Astrocyte (in vitro differentiated cells and primary cell): ENCODE data around the gene MRTFA. TPM values are rescaled to one million over a fixed set of nuclear protein-coding genes. Genes with fewer than 3 reads are reported as not detected.
"Not testable (repeated sequence)": the region's sequence is repeated elsewhere in the genome, so short reads cannot be mapped to it uniquely, and the experiment has no call there.

Source experiments
- DNase-seq: peaks from one replicate; pipeline ENCODE4 v3.0.0-alpha.2; 2010; ENCODE audit warnings: low read depth
- FAIRE-seq: peaks from 2 replicates; lab custom pipeline; 2011; peaks lifted over from hg19 to GRCh38; lab: Jason Lieb, UNC
- H2AFZ ChIP-seq: 2 replicates; pipeline ENCODE4 v1.6.0; 2012; ENCODE audit warnings: low read depth, low read length, inconsistent platforms
- H3K27ac ChIP-seq: 2 replicates; pipeline ENCODE4 v1.5.1; 2011; ENCODE audit warnings: low read depth, low read length, inconsistent platforms
- H3K27me3 ChIP-seq: 2 replicates; pipeline ENCODE4 v1.6.0; 2011; ENCODE audit warnings: low read length, inconsistent platforms; ENCODE audit not compliant: insufficient read depth
- H3K36me3 ChIP-seq: 2 replicates; pipeline ENCODE4 v1.5.1; 2011; ENCODE audit warnings: low read length, inconsistent platforms; ENCODE audit not compliant: insufficient read depth
- H3K4me1 ChIP-seq: 2 replicates; pipeline ENCODE4 v1.5.1; 2011; ENCODE audit warnings: low read length, inconsistent platforms; ENCODE audit not compliant: insufficient read depth
- H3K4me2 ChIP-seq: 2 replicates; pipeline ENCODE4 v1.6.0; 2012; ENCODE audit warnings: low read length, inconsistent platforms
- H3K4me3 ChIP-seq: 2 replicates; pipeline ENCODE4 v1.5.1; 2011; ENCODE audit warnings: low read depth, mild to moderate bottlenecking, low read length, inconsistent platforms; ENCODE audit not compliant: insufficient read depth
- H3K79me2 ChIP-seq: 2 replicates; pipeline ENCODE4 v1.6.0; 2012; ENCODE audit warnings: mild to moderate bottlenecking, low read length, inconsistent platforms; ENCODE audit not compliant: insufficient read depth
- H3K9ac ChIP-seq: 2 replicates; pipeline ENCODE4 v1.6.0; 2012; ENCODE audit warnings: mild to moderate bottlenecking, low read length, inconsistent platforms
- H3K9me3 ChIP-seq: 2 replicates; pipeline ENCODE4 v1.5.1; 2012; ENCODE audit warnings: low read depth, mild to moderate bottlenecking, low read length, inconsistent platforms; ENCODE audit not compliant: insufficient read depth
- H4K20me1 ChIP-seq: 2 replicates; pipeline ENCODE4 v1.6.0; 2012; ENCODE audit warnings: low read length, inconsistent platforms; ENCODE audit not compliant: insufficient read depth
- H3K27ac Mint-ChIP-seq: one replicate; pipeline ENCODE4 v1.8.0; 2021; ENCODE audit warnings: mild to moderate bottlenecking, mixed read lengths; ENCODE audit not compliant: unreplicated experiment
- H3K27me3 Mint-ChIP-seq: one replicate; pipeline ENCODE4 v1.8.0; 2021; ENCODE audit warnings: low read depth, mixed read lengths; ENCODE audit not compliant: unreplicated experiment
- H3K36me3 Mint-ChIP-seq: one replicate; pipeline ENCODE4 v1.8.0; 2021; ENCODE audit warnings: low read depth, mixed read lengths; ENCODE audit not compliant: unreplicated experiment
- H3K4me1 Mint-ChIP-seq: one replicate; pipeline ENCODE4 v1.8.0; 2021; ENCODE audit warnings: low read depth, mixed read lengths; ENCODE audit not compliant: unreplicated experiment
- H3K4me3 Mint-ChIP-seq: one replicate; pipeline ENCODE4 v1.8.0; 2021; ENCODE audit warnings: mild to moderate bottlenecking, moderate library complexity, mixed read lengths; ENCODE audit not compliant: unreplicated experiment
- H3K9me3 Mint-ChIP-seq: one replicate; pipeline ENCODE4 v1.8.0; 2021; ENCODE audit warnings: mild to moderate bottlenecking, mixed read lengths; ENCODE audit not compliant: unreplicated experiment
- CTCF ChIP-seq: IDR thresholded peaks from 2 replicates; pipeline ENCODE4 v1.5.1; 2011; ENCODE audit warnings: low read depth, mild to moderate bottlenecking, inconsistent platforms, low read length, moderate library complexity; ENCODE audit not compliant: insufficient read depth
- EZH2 ChIP-seq: IDR thresholded peaks from 2 replicates; pipeline ENCODE4 v1.6.1; 2012; ENCODE audit warnings: mild to moderate bottlenecking, low read length, inconsistent platforms; ENCODE audit not compliant: insufficient read depth
- total RNA-seq: library from RNA; stranded (reverse); gene quantifications from 2 replicates; pipeline ENCODE4 v1.2.1, GENCODE V29; 2021

The MRTFA gene
- total RNA-seq, 1 donor from 2014 or later = 74.3 TPM

- peaks cover 4% of the 10 kb centered on the region for H3K9me3 Mint-ChIP-seq
- no peaks in the 10 kb centered on the region for H3K36me3 ChIP-seq
- H3K79me2 ChIP-seq = peaks cover 68% of the 10 kb centered on the region
- H3K27ac ChIP-seq = no peak overlapping the region
- H3K4me1 ChIP-seq = peaks cover 22% of the 10 kb centered on the region
- peaks cover 27% of the 10 kb centered on the region for H3K4me1 Mint-ChIP-seq
- H4K20me1 ChIP-seq = no peaks in the 10 kb centered on the region
- no peak overlapping the region for H3K4me3 Mint-ChIP-seq
- DNase-seq (no peak), FAIRE-seq (no peak)
- H3K4me3 ChIP-seq = no peak overlapping the region
- no peaks in the 10 kb centered on the region for H3K27me3 ChIP-seq
- no peak for TF ChIP-seq EZH2
- TF ChIP-seq CTCF = no peak
- H3K4me2 ChIP-seq = no peak overlapping the region
- H3K27ac Mint-ChIP-seq = no peak overlapping the region
- no peaks in the 10 kb centered on the region for H3K9me3 ChIP-seq
- H3K36me3 Mint-ChIP-seq = peaks cover 4% of the 10 kb centered on the region
- H3K9ac ChIP-seq = no peak overlapping the region
- no peaks in the 10 kb centered on the region for H3K27me3 Mint-ChIP-seq
- H2AFZ ChIP-seq = no peak overlapping the region
Measured at GRCh38 chr22:40504285-40505249, 132.0 kb downstream of the MRTFA start.

- Mint-ChIP-seq H3K27me3 (no peaks in the 10 kb centered on the region), H3K9me3 (peaks cover 4% of the 10 kb centered on the region), H3K36me3 (peaks cover 4% of the 10 kb centered on the region), H3K27ac (peak overlapping the region; percentile 83), H3K4me3 (no peak overlapping the region), H3K4me1 (peaks cover 23% of the 10 kb centered on the region)
- no peaks in the 10 kb centered on the region for H3K27me3 ChIP-seq
- H3K9ac ChIP-seq = no peak overlapping the region
- no peak for DNase-seq
- no peak overlapping the region for H3K4me2 ChIP-seq
- no peaks in the 10 kb centered on the region for H4K20me1 ChIP-seq
- H3K36me3 ChIP-seq = no peaks in the 10 kb centered on the region
- no peak overlapping the region for H2AFZ ChIP-seq
- H3K27ac ChIP-seq = no peak overlapping the region
- TF ChIP-seq EZH2 = no peak
- no peak for TF ChIP-seq CTCF
- no peaks in the 10 kb centered on the region for H3K9me3 ChIP-seq
- no peak overlapping the region for H3K4me3 ChIP-seq
- peaks cover 21% of the 10 kb centered on the region for H3K4me1 ChIP-seq
- FAIRE-seq = no peak
- H3K79me2 ChIP-seq = peaks cover 54% of the 10 kb centered on the region
Measured at GRCh38 chr22:40502919-40503318, 133.6 kb downstream of the MRTFA start.

GRCh38 chr22:40500465-40500786 is 136.1 kb downstream of the MRTFA start:
- Histone ChIP-seq H3K4me1 (peaks cover 28% of the 10 kb centered on the region), H3K79me2 (peaks cover 50% of the 10 kb centered on the region)
- H3K9ac ChIP-seq, H3K4me2 ChIP-seq, DNase-seq, H3K4me3 Mint-ChIP-seq, FAIRE-seq, H3K36me3 ChIP-seq, H3K27me3 ChIP-seq, H3K36me3 Mint-ChIP-seq, H3K9me3 ChIP-seq, H3K27ac ChIP-seq, H2AFZ ChIP-seq, H3K9me3 Mint-ChIP-seq, H3K4me3 ChIP-seq, H3K27me3 Mint-ChIP-seq, H4K20me1 ChIP-seq: not testable (repeated sequence)
- Mint-ChIP-seq H3K4me1 (peaks cover 38% of the 10 kb centered on the region), H3K27ac (peak overlapping the region; percentile 18)
